OCI-LY1 (cell line): ENCODE data around the gene REC8.

Experiments used
- H2AFZ ChIP-seq: fragments of 200-600 bp; sonication (generic), shearing (Covaris generic); 2 replicates; pipeline ENCODE4 v1.6.0; 2014; ENCODE audit warnings: antibody characterized with exemption, mild to moderate bottlenecking, low read length
- H3F3A ChIP-seq: fragments of 200-600 bp; sonication (generic), shearing (Covaris generic); 2 replicates; pipeline ENCODE4 v1.6.0; 2014; ENCODE audit warnings: mild to moderate bottlenecking, antibody characterized with exemption, low read length, moderate library complexity; ENCODE audit not compliant: insufficient read depth
- H3K27ac ChIP-seq: fragments of 200-600 bp; sonication (generic); 2 replicates; pipeline ENCODE4 v1.5.1; 2014; ENCODE audit warnings: low read length, mixed run types, mild to moderate bottlenecking, low read depth; ENCODE audit not compliant: poor library complexity, severe bottlenecking
- H3K27me3 ChIP-seq: fragments of 200-600 bp; sonication (generic); 2 replicates; pipeline ENCODE4 v1.6.0; 2014; ENCODE audit warnings: antibody characterized with exemption, mild to moderate bottlenecking, low read length, moderate library complexity; ENCODE audit not compliant: insufficient read depth
- H3K36me3 ChIP-seq: fragments of 200-600 bp; sonication (generic); 2 replicates; pipeline ENCODE4 v1.6.1; 2014; ENCODE audit warnings: mild to moderate bottlenecking, antibody characterized with exemption, low read length, moderate library complexity, mixed read lengths; ENCODE audit not compliant: insufficient read depth
- H3K4me1 ChIP-seq: fragments of 200-600 bp; sonication (generic); 2 replicates; pipeline ENCODE4 v1.5.1; 2014; ENCODE audit warnings: mild to moderate bottlenecking, low read length, moderate library complexity; ENCODE audit not compliant: insufficient read depth, severe bottlenecking
- H3K4me2 ChIP-seq: fragments of 200-600 bp; sonication (generic), shearing (Covaris generic); 2 replicates; pipeline ENCODE4 v1.6.1; 2014; ENCODE audit warnings: low read length
- H3K4me3 ChIP-seq: fragments of 200-600 bp; sonication (generic); 2 replicates; pipeline ENCODE4 v1.5.1; 2014; ENCODE audit warnings: low read length, low read depth, mild to moderate bottlenecking, mixed read lengths; ENCODE audit not compliant: poor library complexity, severe bottlenecking
- H3K79me2 ChIP-seq: fragments of 200-600 bp; shearing (Covaris generic); 2 replicates; pipeline ENCODE4 v1.6.1; 2016; ENCODE audit warnings: mixed run types, low read length, mixed read lengths; ENCODE audit not compliant: insufficient read depth
- H3K9ac ChIP-seq: fragments of 200-600 bp; sonication (generic), shearing (Covaris generic); 2 replicates; pipeline ENCODE4 v1.6.1; 2014; ENCODE audit warnings: mild to moderate bottlenecking, low read length, mixed read lengths
- H3K9me2 ChIP-seq: fragments of 200-600 bp; sonication (generic), shearing (Covaris generic); 2 replicates; pipeline ENCODE4 v1.6.1; 2014; ENCODE audit warnings: low read depth, mild to moderate bottlenecking, low read length, mixed read lengths
- H3K9me3 ChIP-seq: fragments of 200-600 bp; shearing (Covaris generic); 2 replicates; pipeline ENCODE4 v1.6.1; 2014; ENCODE audit warnings: low read length, mixed read lengths
- H4K20me1 ChIP-seq: fragments of 200-600 bp; sonication (generic), shearing (Covaris generic); 2 replicates; pipeline ENCODE4 v1.6.0; 2016; ENCODE audit warnings: mild to moderate bottlenecking, low read length; ENCODE audit not compliant: insufficient read depth
- CTCF ChIP-seq: fragments of 200-600 bp; sonication (generic), shearing (Covaris generic); IDR thresholded peaks from 2 replicates; pipeline ENCODE4 v1.5.1; 2017; ENCODE audit warnings: mild to moderate bottlenecking, antibody characterized with exemption, low read length, moderate library complexity, mixed read lengths
- EZH2 ChIP-seq: fragments of 200-600 bp; sonication (generic), shearing (Covaris generic); IDR thresholded peaks from 2 replicates; pipeline ENCODE4 v1.8.0; 2017; ENCODE audit warnings: borderline replicate concordance, mixed run types, mild to moderate bottlenecking, antibody characterized with exemption, low read length, moderate library complexity, mixed read lengths

The REC8 gene

DNA sequence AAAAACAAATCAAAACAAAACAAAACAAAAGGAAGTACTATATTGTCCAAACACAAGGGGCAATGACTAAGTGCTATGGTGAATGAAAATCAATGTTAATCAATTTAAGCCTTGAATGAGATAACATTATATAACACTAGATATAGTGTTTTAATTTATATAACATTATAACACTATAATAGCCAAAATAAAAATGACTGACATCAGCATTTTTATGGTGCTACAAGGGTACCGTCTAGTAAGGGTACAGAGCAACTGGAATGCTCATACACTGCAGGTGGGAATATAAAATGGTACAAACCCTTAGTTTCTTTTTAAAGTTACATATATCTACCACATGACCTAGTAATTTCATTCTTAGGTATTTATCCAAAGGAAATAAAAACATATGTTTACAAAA lies 54.6 kb downstream of the REC8 start:
- Histone ChIP-seq H3F3A (no peaks in the 10 kb centered on the region), H3K4me2 (no peak overlapping the region), H3K36me3 (peaks cover 27% of the 10 kb centered on the region), H3K79me2 (peaks cover 66% of the 10 kb centered on the region), H3K9me2 (no peaks in the 10 kb centered on the region), H3K9ac (no peak overlapping the region), H3K9me3 (no peaks in the 10 kb centered on the region), H3K27me3 (no peaks in the 10 kb centered on the region), H3K27ac (no peak overlapping the region), H3K4me3 (no peak overlapping the region), H2AFZ (no peak overlapping the region), H4K20me1 (no peaks in the 10 kb centered on the region), H3K4me1 (peaks cover 8% of the 10 kb centered on the region)
- TF ChIP-seq CTCF, result no peak
- TF ChIP-seq EZH2, result no peak

DNA sequence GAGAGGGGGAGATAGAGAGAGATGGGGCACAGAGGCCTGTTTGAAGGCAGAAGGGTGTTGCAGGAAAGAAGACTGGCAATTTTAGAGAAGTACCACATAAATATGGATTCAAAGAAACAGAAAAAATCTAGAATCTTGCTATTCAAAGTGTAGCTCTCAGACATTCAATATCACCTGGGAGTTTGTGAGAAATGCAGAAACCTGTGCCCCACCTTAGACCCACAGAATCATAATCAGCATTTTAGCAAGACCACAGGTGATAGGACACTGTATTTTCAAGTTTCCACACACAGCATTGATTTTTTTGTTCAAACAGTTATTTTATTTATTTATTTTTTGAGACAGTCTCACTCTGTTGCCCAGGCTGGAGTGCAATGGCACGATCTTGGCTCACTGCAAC lies 57.0 kb downstream of the REC8 start:
- Histone ChIP-seq H3F3A (0 out of 2 replicates have a peak, but pooled peaks cover 2% of the 10 kb centered on the region), H3K79me2 (peaks cover 53% of the 10 kb centered on the region)

More for the DNA sequence above, 57.0 kb downstream of the REC8 start:
- peaks cover 19% of the 10 kb centered on the region for H3K4me1 ChIP-seq
- no peak overlapping the region for H3K4me2 ChIP-seq
- peaks cover 27% of the 10 kb centered on the region for H3K36me3 ChIP-seq
- no peaks in the 10 kb centered on the region for H3K9me3 ChIP-seq
- no peaks in the 10 kb centered on the region for H3K9me2 ChIP-seq
- no peaks in the 10 kb centered on the region for H4K20me1 ChIP-seq
- no peak overlapping the region for H3K27ac ChIP-seq
- H3K27me3 ChIP-seq, result no peaks in the 10 kb centered on the region
- H3K9ac ChIP-seq, result no peak overlapping the region
- TF ChIP-seq EZH2 (no peak), CTCF (no peak)
- H2AFZ ChIP-seq, result no peak overlapping the region
- no peak overlapping the region for H3K4me3 ChIP-seq
